Neutrophil (primary cell): Measurements from ENCODE around the gene TNNC1.

Experiments
- H3K27ac ChIP-seq: fragments of 200-600 bp; sonication (generic); 2 replicates; pipeline ENCODE4 v1.5.1; 2016; ENCODE audit warnings: mild to moderate bottlenecking, moderate library complexity
- H3K27me3 ChIP-seq: fragments of 200-600 bp; sonication (generic); 2 replicates; pipeline ENCODE4 v1.6.0; 2016; ENCODE audit warnings: mild to moderate bottlenecking
- H3K36me3 ChIP-seq: fragments of 200-600 bp; sonication (generic); 2 replicates; pipeline ENCODE4 v1.5.1; 2017
- H3K4me1 ChIP-seq, 2 experiments: fragments of 200-600 bp in 1 of 2; sonication (generic) in 1 of 2; 1 replicate in 1 of 2; 2 replicates in 1 of 2; pipeline versions ENCODE4 v1.5.1 to v1.6.1; 2013 to 2016; ENCODE audit warnings: low read depth in 1 of 2, low read length in 1 of 2, mild to moderate bottlenecking in 1 of 2, moderate library complexity in 1 of 2; ENCODE audit not compliant: control insufficient read depth in 1 of 2, insufficient read depth in 1 of 2
- H3K4me3 ChIP-seq, 2 experiments: fragments of 200-600 bp in 1 of 2; sonication (generic) in 1 of 2; 1 replicate in 1 of 2; 2 replicates in 1 of 2; pipeline ENCODE4 v1.5.1; 2013 to 2016; ENCODE audit warnings: low read depth in 1 of 2, low read length in 1 of 2, mild to moderate bottlenecking in 1 of 2, moderate library complexity in 1 of 2
- H3K9me3 ChIP-seq: fragments of 200-600 bp; sonication (generic); 2 replicates; pipeline ENCODE4 v1.5.1; 2016
- TF ChIP-seq, protein P1 (sequence below): fragments of 200-600 bp; sonication (generic); IDR thresholded peaks from 2 replicates; pipeline ENCODE4 v1.5.1; 2016; ENCODE audit warnings: antibody characterized with exemption

TNNC1 gene

GRCh38 chr3:52436500-52437149, 17.2 kb downstream of the TNNC1 start:
- Histone ChIP-seq H3K27me3 (peaks cover 18% of the 10 kb centered on the region), H3K9me3 (no peaks in the 10 kb centered on the region), H3K4me3 (no peak overlapping the region), H3K36me3 (no peaks in the 10 kb centered on the region), H3K4me1 (no peaks in the 10 kb centered on the region), H3K27ac (no peak overlapping the region)
- TF ChIP-seq, protein P1, sequence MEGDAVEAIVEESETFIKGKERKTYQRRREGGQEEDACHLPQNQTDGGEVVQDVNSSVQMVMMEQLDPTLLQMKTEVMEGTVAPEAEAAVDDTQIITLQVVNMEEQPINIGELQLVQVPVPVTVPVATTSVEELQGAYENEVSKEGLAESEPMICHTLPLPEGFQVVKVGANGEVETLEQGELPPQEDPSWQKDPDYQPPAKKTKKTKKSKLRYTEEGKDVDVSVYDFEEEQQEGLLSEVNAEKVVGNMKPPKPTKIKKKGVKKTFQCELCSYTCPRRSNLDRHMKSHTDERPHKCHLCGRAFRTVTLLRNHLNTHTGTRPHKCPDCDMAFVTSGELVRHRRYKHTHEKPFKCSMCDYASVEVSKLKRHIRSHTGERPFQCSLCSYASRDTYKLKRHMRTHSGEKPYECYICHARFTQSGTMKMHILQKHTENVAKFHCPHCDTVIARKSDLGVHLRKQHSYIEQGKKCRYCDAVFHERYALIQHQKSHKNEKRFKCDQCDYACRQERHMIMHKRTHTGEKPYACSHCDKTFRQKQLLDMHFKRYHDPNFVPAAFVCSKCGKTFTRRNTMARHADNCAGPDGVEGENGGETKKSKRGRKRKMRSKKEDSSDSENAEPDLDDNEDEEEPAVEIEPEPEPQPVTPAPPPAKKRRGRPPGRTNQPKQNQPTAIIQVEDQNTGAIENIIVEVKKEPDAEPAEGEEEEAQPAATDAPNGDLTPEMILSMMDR: no peak

DNA sequence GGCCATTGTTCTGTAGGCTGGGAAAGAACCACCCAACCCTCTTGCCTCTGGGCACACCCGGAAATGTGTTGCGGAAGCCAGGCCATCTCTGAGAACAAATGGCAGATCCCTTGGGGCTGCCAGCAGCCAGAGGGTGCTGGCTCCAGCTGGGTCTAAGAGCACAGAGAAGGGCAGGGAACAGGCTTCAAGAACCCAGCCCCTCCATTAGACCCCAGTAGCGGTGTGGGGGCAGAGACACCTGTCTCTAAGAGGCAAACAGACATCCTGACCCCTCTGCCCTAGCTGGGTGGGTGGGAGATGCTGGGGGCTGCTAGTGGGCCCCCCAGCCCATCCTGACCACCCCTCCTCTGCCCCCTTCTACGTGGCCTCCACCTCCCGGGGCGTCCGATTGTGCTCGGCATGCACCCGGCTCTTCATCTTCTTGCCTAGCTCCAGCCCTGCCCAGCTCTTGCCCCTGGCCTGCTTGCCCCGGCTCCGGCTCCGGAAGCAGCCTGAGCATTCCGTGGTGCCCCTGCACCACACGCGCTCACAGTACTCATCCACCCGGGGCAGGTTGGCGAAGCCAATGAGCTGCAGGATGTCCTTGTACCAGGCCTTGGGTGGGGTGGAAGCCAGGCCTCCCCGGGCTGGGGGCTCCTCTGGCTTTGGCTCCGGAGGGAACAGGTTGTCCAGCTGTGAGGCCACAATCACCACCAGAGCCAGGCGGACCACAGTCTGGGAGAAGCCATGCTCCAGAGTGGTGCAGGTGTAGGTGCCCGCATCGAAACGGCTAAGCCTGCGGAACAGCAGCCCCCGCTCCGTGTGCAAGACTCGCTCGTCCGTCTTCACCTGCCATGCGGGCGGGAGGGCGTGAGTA, 18.4 kb downstream of the TNNC1 start:
- no peak overlapping the region for H3K27ac ChIP-seq

DNA sequence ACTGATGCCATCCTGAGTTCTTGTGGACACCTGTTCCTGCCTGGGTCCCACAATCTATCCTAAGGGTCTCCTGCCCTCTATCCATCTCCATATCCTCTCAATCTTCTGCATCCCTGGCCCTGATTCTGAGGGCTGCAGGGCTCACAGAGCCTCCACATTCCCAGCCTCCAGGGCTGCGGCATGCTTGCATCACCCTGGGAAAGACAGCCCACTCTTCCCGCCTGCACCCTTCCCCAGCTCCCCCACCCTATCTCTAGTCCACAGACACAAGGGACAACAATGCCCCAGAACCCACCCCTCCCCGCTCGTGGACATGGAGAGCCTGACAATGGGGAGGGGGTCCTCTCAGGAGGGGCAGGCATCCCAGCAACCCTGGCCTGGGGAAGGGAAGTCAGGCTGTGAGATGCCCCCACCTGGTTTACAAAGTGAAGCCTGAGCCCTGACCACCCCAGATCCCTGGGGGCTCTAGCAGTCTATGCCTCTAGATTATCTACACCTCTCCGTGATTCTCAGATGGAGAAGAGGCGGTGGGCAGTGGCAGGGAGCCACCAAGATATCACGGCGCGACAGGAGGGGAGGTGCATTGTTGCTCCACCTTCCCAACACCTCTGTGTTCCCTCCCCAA, 19.2 kb downstream of the TNNC1 start:
- no peaks in the 10 kb centered on the region for H3K9me3 ChIP-seq
- H3K36me3 ChIP-seq: no peaks in the 10 kb centered on the region
- H3K27me3 ChIP-seq: peaks cover 18% of the 10 kb centered on the region
- H3K27ac ChIP-seq: no peak overlapping the region
- no peak overlapping the region for H3K4me3 ChIP-seq
- TF ChIP-seq, protein P1: no peak
- no peaks in the 10 kb centered on the region for H3K4me1 ChIP-seq

More for the DNA sequence above, 18.4 kb downstream of the TNNC1 start:
- peaks cover 18% of the 10 kb centered on the region for H3K27me3 ChIP-seq
- H3K36me3 ChIP-seq: no peaks in the 10 kb centered on the region
- TF ChIP-seq, protein P1: no peak
- H3K4me3 ChIP-seq: no peak overlapping the region
- H3K9me3 ChIP-seq: no peaks in the 10 kb centered on the region
- no peaks in the 10 kb centered on the region for H3K4me1 ChIP-seq

DNA sequence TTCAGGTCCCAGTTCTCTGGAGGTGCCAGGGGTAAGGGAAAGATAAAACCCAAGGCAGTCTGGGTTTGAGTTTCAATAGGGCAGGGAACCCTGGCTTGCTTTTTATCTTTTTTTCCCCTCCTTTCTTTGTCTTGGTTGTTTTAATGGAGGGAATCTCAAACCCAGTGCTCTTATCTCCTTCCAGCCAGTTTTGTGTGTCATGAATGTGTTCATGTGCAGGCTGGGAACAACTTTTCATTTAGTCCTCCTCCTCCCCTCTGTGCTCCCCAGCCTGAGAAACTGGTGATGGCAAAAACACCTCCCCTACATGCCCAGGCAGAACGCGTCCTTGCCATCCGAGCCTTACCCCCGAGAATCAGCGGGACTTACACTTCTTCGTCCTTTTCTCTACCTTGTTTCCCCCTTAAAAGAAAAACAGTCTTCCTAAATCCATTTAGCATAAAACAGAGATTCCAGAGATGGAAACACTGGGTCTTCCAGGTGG, 19.8 kb downstream of the TNNC1 start:
- TF ChIP-seq, protein P1: no peak
- H3K9me3 ChIP-seq: no peaks in the 10 kb centered on the region

DNA sequence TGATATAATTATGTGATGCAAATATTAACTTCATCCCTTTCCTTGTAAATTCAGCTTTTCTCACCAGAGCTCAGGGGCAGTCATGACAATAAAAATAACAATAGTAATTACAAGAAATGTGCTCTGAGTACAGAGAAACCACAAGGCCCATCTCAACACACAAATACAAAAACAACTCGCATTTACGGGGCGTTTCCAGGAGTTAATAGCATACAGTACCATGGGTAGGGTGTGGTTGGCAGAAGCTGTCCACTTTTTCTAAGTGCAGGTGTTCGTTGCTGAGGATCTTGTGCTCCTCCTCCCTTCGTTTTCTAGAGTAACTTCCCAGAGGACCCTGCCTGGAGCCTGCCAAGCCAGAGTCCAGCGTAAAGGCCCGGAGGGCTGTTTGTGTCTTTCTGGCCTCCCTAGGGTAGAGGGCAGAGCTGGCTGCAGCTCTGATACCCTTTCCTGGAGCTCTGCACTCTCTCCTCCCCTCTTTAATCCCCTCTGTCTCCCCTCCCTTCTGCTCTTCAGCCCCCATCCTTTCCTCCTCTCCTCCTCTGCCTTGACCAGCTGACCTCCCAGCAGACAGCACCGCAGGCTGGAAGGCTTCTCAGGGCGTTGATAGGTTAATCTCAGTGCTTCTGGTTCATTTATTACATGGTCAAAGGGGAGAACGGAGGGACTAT, 20.4 kb downstream of the TNNC1 start:
- TF ChIP-seq, protein P1: no peak
- H3K4me1 ChIP-seq: no peaks in the 10 kb centered on the region
- no peak overlapping the region for H3K27ac ChIP-seq
- H3K36me3 ChIP-seq: no peaks in the 10 kb centered on the region
- peaks cover 18% of the 10 kb centered on the region for H3K27me3 ChIP-seq
- no peak overlapping the region for H3K4me3 ChIP-seq
- H3K9me3 ChIP-seq: no peaks in the 10 kb centered on the region

More for the DNA sequence above, 19.8 kb downstream of the TNNC1 start:
- Histone ChIP-seq H3K4me1 (no peaks in the 10 kb centered on the region), H3K36me3 (no peaks in the 10 kb centered on the region), H3K27ac (no peak overlapping the region), H3K27me3 (peaks cover 18% of the 10 kb centered on the region), H3K4me3 (no peak overlapping the region)
